Measurements from ENCODE around the gene KRT6B.

The KRT6B gene

GRCh38 chr12:52495389-52495788 is 43.4 kb upstream of the KRT6B start:
- Histone ChIP-seq H3K18ac (ENCODE audit: low read length) (no peak overlapping the region), H3K23ac (ENCODE audit: low read length) (no peak overlapping the region), H3K27ac (ENCODE audit: low read depth, low read length) (no peak overlapping the region), H4K12ac (ENCODE audit: low read depth, low read length) (no peak overlapping the region), H3K4me1 (ENCODE audit: control insufficient read depth in 1 of 2, insufficient read depth in 2 of 2, low read length in 2 of 2) (peaks cover 10 to 12% of the 10 kb centered on the region in 2 experiments), H4K8ac (ENCODE audit: low read depth, low read length) (no peak overlapping the region), H3K9me3 (ENCODE audit: insufficient read depth, low read depth, low read length) (no peaks in the 10 kb centered on the region), H2AK5ac (ENCODE audit: low read length) (no peak overlapping the region), H2AFZ (ENCODE audit: insufficient read depth, low read length, poor library complexity) (no peak overlapping the region), H3K9ac (ENCODE audit: low read length) (no peak overlapping the region), H3K36me3 (ENCODE audit: control insufficient read depth in 1 of 2, insufficient read depth in 2 of 2, low read length in 2 of 2) (no peaks in the 10 kb centered on the region), H3K4me3 (ENCODE audit: low read depth, low read length) (no peak overlapping the region), H3K14ac (ENCODE audit: low read length) (no peak overlapping the region), H3K79me1 (ENCODE audit: low read length) (no peaks in the 10 kb centered on the region), H3K27me3 (ENCODE audit: insufficient read depth, low read length) (no peaks in the 10 kb centered on the region), H3K79me2 (ENCODE audit: control insufficient read depth, insufficient read depth, low read length, poor library complexity) (no peaks in the 10 kb centered on the region), H4K91ac (ENCODE audit: low read depth, low read length) (no peak overlapping the region), H2BK120ac (ENCODE audit: insufficient read depth, low read length, poor library complexity) (no peak overlapping the region), H3K4ac (ENCODE audit: low read depth, low read length) (no peak overlapping the region), H3K4me2 (ENCODE audit: low read length) (no peak overlapping the region), H2BK5ac (ENCODE audit: low read depth, low read length, poor library complexity) (no peak overlapping the region), H2BK12ac (ENCODE audit: low read length) (no peak overlapping the region)
- DNase-seq = peak in 1 of 2 donors; percentile 18
- WGBS (ENCODE audit: extremely low coverage, insufficient coverage, insufficient read length) = no CpG with 5 or more reads among the region's 3 CpGs

GRCh38 chr12:52494518-52494917 is 42.6 kb upstream of the KRT6B start:
- no peak overlapping the region for H3K4me3 ChIP-seq (ENCODE audit: low read depth, low read length)
- WGBS (ENCODE audit: extremely low coverage, insufficient coverage, insufficient read length) = no CpG with 5 or more reads among the region's 4 CpGs
- H4K8ac ChIP-seq (ENCODE audit: low read depth, low read length) = no peak overlapping the region

GRCh38 chr12:52494100-52494499 is 42.2 kb upstream of the KRT6B start:
- no peak overlapping the region for H3K18ac ChIP-seq (ENCODE audit: low read length)
- H4K91ac ChIP-seq (ENCODE audit: low read depth, low read length) = no peak overlapping the region
- WGBS (ENCODE audit: extremely low coverage, insufficient coverage, insufficient read length) = no CpG with 5 or more reads among the region's 1 CpG
- H3K14ac ChIP-seq (ENCODE audit: low read length) = no peak overlapping the region
- H2BK12ac ChIP-seq (ENCODE audit: low read length) = no peak overlapping the region
- H2BK120ac ChIP-seq (ENCODE audit: insufficient read depth, low read length, poor library complexity) = no peak overlapping the region
- H3K9me3 ChIP-seq (ENCODE audit: insufficient read depth, low read depth, low read length) = no peaks in the 10 kb centered on the region
- H3K79me2 ChIP-seq (ENCODE audit: control insufficient read depth, insufficient read depth, low read length, poor library complexity) = no peaks in the 10 kb centered on the region
- peak in 1 of 2 donors; percentile 11 for DNase-seq
- no peak overlapping the region for H3K4ac ChIP-seq (ENCODE audit: low read depth, low read length)
- no peak overlapping the region for H4K12ac ChIP-seq (ENCODE audit: low read depth, low read length)
- H2AFZ ChIP-seq (ENCODE audit: insufficient read depth, low read length, poor library complexity) = no peak overlapping the region
- no peak overlapping the region for H3K27ac ChIP-seq (ENCODE audit: low read depth, low read length)
- no peaks in the 10 kb centered on the region for H3K79me1 ChIP-seq (ENCODE audit: low read length)
- no peak overlapping the region for H3K4me2 ChIP-seq (ENCODE audit: low read length)
- H3K4me1 ChIP-seq (ENCODE audit: control insufficient read depth in 1 of 2, insufficient read depth in 2 of 2, low read length in 2 of 2) = peaks cover 10 to 12% of the 10 kb centered on the region in 2 experiments
- no peak overlapping the region for H3K9ac ChIP-seq (ENCODE audit: low read length)
- H4K8ac ChIP-seq (ENCODE audit: low read depth, low read length) = no peak overlapping the region
- H3K4me3 ChIP-seq (ENCODE audit: low read depth, low read length) = no peak overlapping the region
- no peak overlapping the region for H2AK5ac ChIP-seq (ENCODE audit: low read length)
- no peak overlapping the region for H3K23ac ChIP-seq (ENCODE audit: low read length)
- no peaks in the 10 kb centered on the region for H3K27me3 ChIP-seq (ENCODE audit: insufficient read depth, low read length)
- H2BK5ac ChIP-seq (ENCODE audit: low read depth, low read length, poor library complexity) = no peak overlapping the region
- no peaks in the 10 kb centered on the region for H3K36me3 ChIP-seq (ENCODE audit: control insufficient read depth in 1 of 2, insufficient read depth in 2 of 2, low read length in 2 of 2)

More at GRCh38 chr12:52494518-52494917, 42.6 kb upstream of the KRT6B start:
- H4K12ac ChIP-seq (ENCODE audit: low read depth, low read length) = no peak overlapping the region
- H3K79me1 ChIP-seq (ENCODE audit: low read length) = no peaks in the 10 kb centered on the region
- H2BK120ac ChIP-seq (ENCODE audit: insufficient read depth, low read length, poor library complexity) = no peak overlapping the region
- no peaks in the 10 kb centered on the region for H3K36me3 ChIP-seq (ENCODE audit: control insufficient read depth in 1 of 2, insufficient read depth in 2 of 2, low read length in 2 of 2)
- no peak overlapping the region for H3K18ac ChIP-seq (ENCODE audit: low read length)
- H2BK5ac ChIP-seq (ENCODE audit: low read depth, low read length, poor library complexity) = no peak overlapping the region
- H2AFZ ChIP-seq (ENCODE audit: insufficient read depth, low read length, poor library complexity) = no peak overlapping the region
- no peaks in the 10 kb centered on the region for H3K9me3 ChIP-seq (ENCODE audit: insufficient read depth, low read depth, low read length)
- no peak overlapping the region for H3K4ac ChIP-seq (ENCODE audit: low read depth, low read length)
- no peak overlapping the region for H4K91ac ChIP-seq (ENCODE audit: low read depth, low read length)
- no peak overlapping the region for H2BK12ac ChIP-seq (ENCODE audit: low read length)
- no peak overlapping the region for H3K4me2 ChIP-seq (ENCODE audit: low read length)
- H3K14ac ChIP-seq (ENCODE audit: low read length) = no peak overlapping the region
- H3K79me2 ChIP-seq (ENCODE audit: control insufficient read depth, insufficient read depth, low read length, poor library complexity) = no peaks in the 10 kb centered on the region
- H3K4me1 ChIP-seq (ENCODE audit: control insufficient read depth in 1 of 2, insufficient read depth in 2 of 2, low read length in 2 of 2) = peaks cover 10 to 12% of the 10 kb centered on the region in 2 experiments
- no peak overlapping the region for H3K23ac ChIP-seq (ENCODE audit: low read length)
- H2AK5ac ChIP-seq (ENCODE audit: low read length) = no peak overlapping the region
- no peaks in the 10 kb centered on the region for H3K27me3 ChIP-seq (ENCODE audit: insufficient read depth, low read length)
- DNase-seq = peak; percentile 67 to 83
- H3K9ac ChIP-seq (ENCODE audit: low read length) = no peak overlapping the region
- no peak overlapping the region for H3K27ac ChIP-seq (ENCODE audit: low read depth, low read length)

- H2BK5ac ChIP-seq (ENCODE audit: low read depth, low read length, poor library complexity) = no peak within 1 kb of the TSS
These were observed 41.2 kb upstream of the KRT6B start, which contains the start of gene KRT6A for GRCh38 chr12:52493172-52493571. TSS of gene KRT6A (minus strand) at chr12:52493257. CDS start at chr12:52493188, 69 bp downstream.

More at GRCh38 chr12:52493172-52493571, 41.2 kb upstream of the KRT6B start, which contains the start of gene KRT6A:
- no peak for DNase-seq
- no peak within 1 kb of the TSS for H3K27ac ChIP-seq (ENCODE audit: low read depth, low read length)
- H2BK12ac ChIP-seq (ENCODE audit: low read length) = no peak within 1 kb of the TSS
- no peak within 1 kb of the TSS for H3K4ac ChIP-seq (ENCODE audit: low read depth, low read length)
- H3K79me1 ChIP-seq (ENCODE audit: low read length) = no peaks in the 10 kb centered on the region
- no peak within 1 kb of the TSS for H2BK120ac ChIP-seq (ENCODE audit: insufficient read depth, low read length, poor library complexity)
- H4K8ac ChIP-seq (ENCODE audit: low read depth, low read length) = no peak within 1 kb of the TSS
- peaks cover 10 to 12% of the 10 kb centered on the region in 2 experiments for H3K4me1 ChIP-seq (ENCODE audit: control insufficient read depth in 1 of 2, insufficient read depth in 2 of 2, low read length in 2 of 2)
- no peak within 1 kb of the TSS for H3K23ac ChIP-seq (ENCODE audit: low read length)
- H3K9me3 ChIP-seq (ENCODE audit: insufficient read depth, low read depth, low read length) = no peaks in the 10 kb centered on the region
- H3K4me3 ChIP-seq (ENCODE audit: low read depth, low read length) = no peak within 1 kb of the TSS
- no peaks in the 10 kb centered on the region for H3K36me3 ChIP-seq (ENCODE audit: control insufficient read depth in 1 of 2, insufficient read depth in 2 of 2, low read length in 2 of 2)
- no peak within 1 kb of the TSS for H4K91ac ChIP-seq (ENCODE audit: low read depth, low read length)
- WGBS (ENCODE audit: extremely low coverage, insufficient coverage, insufficient read length) = no CpG with 5 or more reads among the region's 2 CpGs
- H3K27me3 ChIP-seq (ENCODE audit: insufficient read depth, low read length) = no peaks in the 10 kb centered on the region
- no peak within 1 kb of the TSS for H2AK5ac ChIP-seq (ENCODE audit: low read length)
- no peak within 1 kb of the TSS for H3K9ac ChIP-seq (ENCODE audit: low read length)
- no peaks in the 10 kb centered on the region for H3K79me2 ChIP-seq (ENCODE audit: control insufficient read depth, insufficient read depth, low read length, poor library complexity)
- no peak within 1 kb of the TSS for H3K18ac ChIP-seq (ENCODE audit: low read length)
- no peak within 1 kb of the TSS for H4K12ac ChIP-seq (ENCODE audit: low read depth, low read length)
- no peak within 1 kb of the TSS for H3K4me2 ChIP-seq (ENCODE audit: low read length)
- H3K14ac ChIP-seq (ENCODE audit: low read length) = no peak within 1 kb of the TSS
- no peak within 1 kb of the TSS for H2AFZ ChIP-seq (ENCODE audit: insufficient read depth, low read length, poor library complexity)
